Astrocyte of the spinal cord (primary cell): Measurements from ENCODE around the gene OSM.

Experiments
- DNase-seq: peaks from one replicate; pipeline ENCODE4 v3.0.0; 2011; ENCODE audit warnings: low read depth, low spot score
- H3K4me3 ChIP-seq: 2 replicates; pipeline ENCODE4 v1.5.1; 2011; ENCODE audit warnings: low read depth, mild to moderate bottlenecking, low read length, moderate library complexity
- in situ Hi-C: cut with HindIII; loops from 2 replicates; pipeline ENCODE4 v1.10.0; 2017; ENCODE audit warnings: low sequenced_read_pairs
- TF ChIP-seq, protein P1 (sequence below): IDR thresholded peaks from 2 replicates; pipeline ENCODE4 v1.5.1; 2012; ENCODE audit warnings: low read depth, mild to moderate bottlenecking, low read length, inconsistent platforms

Gene OSM

DNA sequence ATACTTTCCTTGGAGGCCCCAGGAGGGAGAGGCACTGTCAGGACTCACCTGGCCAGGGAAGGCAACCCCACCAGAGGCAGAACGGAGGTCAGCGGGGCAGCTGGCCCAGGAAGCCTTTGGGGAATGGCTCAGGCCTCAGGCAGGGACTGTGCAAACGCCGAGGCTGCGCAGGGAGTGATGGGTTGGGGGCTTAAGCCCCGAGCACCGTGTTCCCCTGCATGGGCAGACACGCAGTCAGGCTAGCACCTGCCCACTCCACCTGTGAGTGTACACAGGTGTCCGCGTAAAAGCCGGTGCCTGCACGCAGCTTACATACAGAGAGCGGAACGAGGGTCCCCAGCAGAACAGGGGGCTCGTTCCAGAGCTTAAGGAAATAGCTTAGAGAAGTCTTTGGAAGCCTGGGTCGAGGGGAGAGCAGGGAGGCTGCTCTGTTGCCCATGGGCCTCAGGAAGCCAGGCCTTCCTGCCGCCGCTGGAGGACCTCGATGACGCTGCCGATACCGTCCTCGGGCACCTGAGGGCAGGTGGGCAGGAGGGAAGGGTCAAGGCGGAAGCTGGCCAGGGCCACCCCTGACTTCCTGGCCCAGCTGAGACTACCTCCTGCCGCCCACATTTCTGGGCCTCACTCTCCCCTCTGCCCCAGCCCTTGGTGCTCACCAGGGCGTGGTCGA, 18.7 kb upstream of the OSM start:
- in situ Hi-C loops: no loop called here
- no peak for DNase-seq
- no peak overlapping the region for H3K4me3 ChIP-seq
- TF ChIP-seq, protein P1, sequence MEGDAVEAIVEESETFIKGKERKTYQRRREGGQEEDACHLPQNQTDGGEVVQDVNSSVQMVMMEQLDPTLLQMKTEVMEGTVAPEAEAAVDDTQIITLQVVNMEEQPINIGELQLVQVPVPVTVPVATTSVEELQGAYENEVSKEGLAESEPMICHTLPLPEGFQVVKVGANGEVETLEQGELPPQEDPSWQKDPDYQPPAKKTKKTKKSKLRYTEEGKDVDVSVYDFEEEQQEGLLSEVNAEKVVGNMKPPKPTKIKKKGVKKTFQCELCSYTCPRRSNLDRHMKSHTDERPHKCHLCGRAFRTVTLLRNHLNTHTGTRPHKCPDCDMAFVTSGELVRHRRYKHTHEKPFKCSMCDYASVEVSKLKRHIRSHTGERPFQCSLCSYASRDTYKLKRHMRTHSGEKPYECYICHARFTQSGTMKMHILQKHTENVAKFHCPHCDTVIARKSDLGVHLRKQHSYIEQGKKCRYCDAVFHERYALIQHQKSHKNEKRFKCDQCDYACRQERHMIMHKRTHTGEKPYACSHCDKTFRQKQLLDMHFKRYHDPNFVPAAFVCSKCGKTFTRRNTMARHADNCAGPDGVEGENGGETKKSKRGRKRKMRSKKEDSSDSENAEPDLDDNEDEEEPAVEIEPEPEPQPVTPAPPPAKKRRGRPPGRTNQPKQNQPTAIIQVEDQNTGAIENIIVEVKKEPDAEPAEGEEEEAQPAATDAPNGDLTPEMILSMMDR: no peak

- in situ Hi-C loops: no loop called here
- no peak for DNase-seq
- no peak overlapping the region for H3K4me3 ChIP-seq
These were observed 18.0 kb upstream of the OSM start for GRCh38 chr22:30284666-30285065.

GRCh38 chr22:30284172-30284571, 17.5 kb upstream of the OSM start:
- DNase-seq: no peak
- TF ChIP-seq, protein P1: no peak
- in situ Hi-C loops: no loop called here
- H3K4me3 ChIP-seq: no peak overlapping the region

More at GRCh38 chr22:30284666-30285065, 18.0 kb upstream of the OSM start:
- TF ChIP-seq, protein P1: no peak

- H3K4me3 ChIP-seq: no peak overlapping the region
- TF ChIP-seq, protein P1: no peak
- no peak for DNase-seq
- in situ Hi-C loops: no loop called here
These were observed 16.7 kb upstream of the OSM start for GRCh38 chr22:30283342-30283741.

- in situ Hi-C loops: no loop called here
- TF ChIP-seq, protein P1: no peak
- no peak for DNase-seq
- H3K4me3 ChIP-seq: no peak overlapping the region
These were observed 16.0 kb upstream of the OSM start for GRCh38 chr22:30282616-30283046.

DNA sequence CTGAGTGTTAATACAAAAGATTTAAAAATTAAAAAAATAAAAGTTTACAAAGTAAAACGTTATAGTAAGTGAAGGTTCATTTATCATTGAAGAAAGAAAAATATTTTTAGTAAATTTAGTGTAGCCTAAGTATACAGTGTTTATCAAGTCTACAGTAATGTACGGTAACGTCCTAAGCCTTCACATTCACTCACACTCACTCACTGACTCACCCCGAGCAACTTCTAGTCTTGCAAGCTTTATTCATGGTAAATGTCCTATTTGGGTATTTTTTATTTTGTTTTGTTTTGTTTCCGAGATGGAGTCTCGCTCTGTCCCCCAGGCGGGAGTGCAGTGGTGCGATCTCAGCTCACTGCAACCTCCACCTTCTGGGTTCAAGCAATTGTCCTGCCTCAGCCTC, 13.9 kb upstream of the OSM start:
- no peak overlapping the region for H3K4me3 ChIP-seq

More for the DNA sequence above, 13.9 kb upstream of the OSM start:
- in situ Hi-C loops: no loop called here
- TF ChIP-seq, protein P1: no peak
- DNase-seq: peak; percentile 31
